Brain microvascular endothelial cell (primary cell): ENCODE data around the gene PRDX5.

ENCODE experiments used
- DNase-seq: peaks from one replicate; pipeline ENCODE4 v3.0.0-alpha.2; 2020
- H3K27ac ChIP-seq: fragments of 250-450 bp; sonication (Bioruptor Pico); 2 replicates; pipeline ENCODE4 v1.5.1; 2020; ENCODE audit warnings: mild to moderate bottlenecking, moderate library complexity
- H3K27me3 ChIP-seq: fragments of 250-450 bp; sonication (Bioruptor Pico); replicated peaks from 2 replicates; pipeline ENCODE4 v1.5.1; 2020; ENCODE audit warnings: mild to moderate bottlenecking
- H3K36me3 ChIP-seq: fragments of 250-450 bp; sonication (Bioruptor Pico); replicated peaks from 2 replicates; pipeline ENCODE4 v1.5.1; 2020; ENCODE audit warnings: mild to moderate bottlenecking
- H3K4me3 ChIP-seq: 2 replicates; pipeline ENCODE4 v1.5.1; 2011; ENCODE audit warnings: low read depth, mild to moderate bottlenecking, control low read depth, low read length, moderate library complexity
- CTCF ChIP-seq: IDR thresholded peaks from 2 replicates; pipeline ENCODE4 v1.5.1; 2011; ENCODE audit warnings: low read depth, mild to moderate bottlenecking, moderate library complexity, low read length, control low read depth, inconsistent platforms; ENCODE audit errors: missing control alignments
- in situ Hi-C: cut with HindIII; loops from 2 replicates; pipeline ENCODE4 v1.10.0; 2017; ENCODE audit warnings: low sequenced_read_pairs, low pct_ligation_motif_present

The PRDX5 gene

GRCh38 chr11:64276653-64277431, 41.1 kb upstream of the PRDX5 start:
- Histone ChIP-seq H3K27me3 (no peaks in the 10 kb centered on the region), H3K4me3 (no peak overlapping the region), H3K36me3 (peaks cover 2% of the 10 kb centered on the region), H3K27ac (peak overlapping the region; percentile 66)
- no peak for TF ChIP-seq CTCF
- in situ Hi-C loops: no loop called here
- DNase-seq: peak; percentile 56

- H3K4me3 ChIP-seq: no peak overlapping the region
These were observed 39.2 kb upstream of the PRDX5 start for GRCh38 chr11:64278576-64279190.

GRCh38 chr11:64281957-64282770, 35.8 kb upstream of the PRDX5 start:
- in situ Hi-C loops: no loop called here
- Histone ChIP-seq H3K27me3 (no peaks in the 10 kb centered on the region), H3K27ac (no peak overlapping the region), H3K4me3 (no peak overlapping the region), H3K36me3 (peaks cover 2% of the 10 kb centered on the region)
- no peak for DNase-seq
- TF ChIP-seq CTCF: no peak

More at GRCh38 chr11:64278576-64279190, 39.2 kb upstream of the PRDX5 start:
- H3K27me3 ChIP-seq: no peaks in the 10 kb centered on the region
- DNase-seq: no peak
- TF ChIP-seq CTCF: no peak
- peaks cover 2% of the 10 kb centered on the region for H3K36me3 ChIP-seq
- no peak overlapping the region for H3K27ac ChIP-seq
- in situ Hi-C loops: no loop called here

- H3K36me3 ChIP-seq: peaks cover 2% of the 10 kb centered on the region
- no peak overlapping the region for H3K4me3 ChIP-seq
- H3K27ac ChIP-seq: no peak overlapping the region
- no peak for DNase-seq
- TF ChIP-seq CTCF: no peak
- no peaks in the 10 kb centered on the region for H3K27me3 ChIP-seq
- in situ Hi-C loops: no loop called here
These were observed 34.8 kb upstream of the PRDX5 start for GRCh38 chr11:64283092-64283491.

- H3K4me3 ChIP-seq: peak within 1 kb of the TSS; percentile 70
- in situ Hi-C loops: no loop called here
- H3K27me3 ChIP-seq: no peaks in the 10 kb centered on the region
- H3K27ac ChIP-seq: peak within 1 kb of the TSS; percentile 66
- TF ChIP-seq CTCF: no peak
- DNase-seq: peak; percentile 92
- no peaks in the 10 kb centered on the region for H3K36me3 ChIP-seq
These were observed 33.6 kb upstream of the PRDX5 start, which contains the start of gene BAD for GRCh38 chr11:64284048-64284961. TSS of gene BAD (minus strand) at chr11:64284665. CDS start at chr11:64284368, 297 bp downstream.
